Fibroblast of lung (primary cell): ENCODE measurements around the gene RALGDS.

Source experiments
- CTCF ChIP-seq, 2 donors: IDR thresholded peaks in 1 of 2; conservative IDR thresholded peaks in 1 of 2; 1 replicate in 1 of 2; 2 replicates in 1 of 2; pipeline ENCODE4 v1.5.1; 2011 to 2012; ENCODE audit warnings: low read length in 2 of 2, control low read depth in 1 of 2, inconsistent platforms in 1 of 2, low read depth in 1 of 2, mild to moderate bottlenecking in 1 of 2
- EZH2 ChIP-seq: IDR thresholded peaks from 2 replicates; pipeline ENCODE4 v1.5.1; 2012; ENCODE audit warnings: low read length, control low read depth, mild to moderate bottlenecking; ENCODE audit errors: missing control alignments

- no peak for TF ChIP-seq CTCF (conservative IDR thresholded peaks at IDR 0.05 in 1 of 2, IDR thresholded peaks at IDR 0.05 in 1 of 2; ENCODE audit: low read depth in 1 of 2, low read length in 2 of 2)
- no peak for TF ChIP-seq EZH2
Measured at GRCh38 chr9:133132174-133132573, 11.1 kb upstream of the RALGDS start.
